GM12891 (cell line): ENCODE data around the gene TFAP2D.

Experiments
- POLR2A ChIP-seq: IDR thresholded peaks from 2 replicates; pipeline ENCODE4 v1.6.1; 2011; ENCODE audit warnings: low read depth, low read length, control low read depth
- POLR2AphosphoS5 ChIP-seq: IDR thresholded peaks from 2 replicates; pipeline ENCODE4 v1.6.1; 2011; ENCODE audit warnings: low read depth, low read length, control low read depth
- POU2F2 ChIP-seq: IDR thresholded peaks from 2 replicates; pipeline ENCODE4 v1.6.1; 2011; ENCODE audit warnings: low read depth, mild to moderate bottlenecking, control low read depth, low read length, moderate library complexity
- SPI1 ChIP-seq: IDR thresholded peaks from 2 replicates; pipeline ENCODE4 v1.6.1; 2011; ENCODE audit warnings: low read depth, low read length, control low read depth
- TAF1 ChIP-seq: IDR thresholded peaks from 2 replicates; pipeline ENCODE4 v1.6.1; 2011; ENCODE audit warnings: low read depth, low read length, control low read depth

- TF ChIP-seq TAF1 (no peak), POLR2AphosphoS5 (no peak), POLR2A (no peak), SPI1 (no peak), POU2F2 (no peak)
Observed at GRCh38 chr6:50716899-50717509, 3.7 kb downstream of the TFAP2D start.
